ENCODE measurements around the gene CHCHD10. TPM values are rescaled to one million over a fixed set of nuclear protein-coding genes. Genes with fewer than 3 reads are reported as not detected.

Gene CHCHD10
- total RNA-seq, 1 donor from 2014 or later, result 8.3 TPM

DNA sequence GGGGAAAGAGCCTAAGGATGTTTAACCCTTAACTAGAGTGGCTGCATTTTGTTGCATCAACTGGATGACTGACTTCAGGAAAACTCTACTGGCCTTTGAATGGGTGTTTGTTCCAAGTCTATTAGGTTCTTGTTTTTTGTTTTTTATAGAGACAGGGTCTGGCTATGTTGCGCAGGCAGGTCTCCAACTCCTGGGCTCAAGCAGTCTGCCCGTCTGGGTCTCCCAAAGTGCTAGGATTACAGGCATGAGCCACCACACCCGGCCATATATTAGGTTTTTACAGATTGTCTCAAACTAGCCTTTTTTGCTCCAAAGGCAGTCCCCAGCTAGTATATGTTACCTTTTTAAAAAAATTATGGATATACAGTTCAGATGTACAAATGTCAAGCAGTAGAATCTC is 20.1 kb upstream of the CHCHD10 start:
- DNase-seq (ENCODE audit: low read depth), result no peak

DNA sequence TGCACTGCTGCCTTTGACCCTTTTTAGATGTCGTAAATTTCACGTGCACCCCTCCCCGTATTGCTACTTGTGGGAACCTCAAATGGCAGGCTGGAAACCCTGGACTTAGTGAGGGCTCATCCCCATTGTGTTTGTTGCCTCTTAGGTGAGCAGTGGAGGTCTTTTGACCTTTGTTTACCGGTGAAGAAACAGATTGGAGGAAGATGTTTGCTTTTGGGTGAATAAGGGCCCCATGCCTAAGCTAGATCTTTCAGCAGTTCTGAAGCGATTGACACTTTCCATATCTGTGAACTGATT is 19.8 kb upstream of the CHCHD10 start:
- no peak for DNase-seq (ENCODE audit: low read depth)

DNA sequence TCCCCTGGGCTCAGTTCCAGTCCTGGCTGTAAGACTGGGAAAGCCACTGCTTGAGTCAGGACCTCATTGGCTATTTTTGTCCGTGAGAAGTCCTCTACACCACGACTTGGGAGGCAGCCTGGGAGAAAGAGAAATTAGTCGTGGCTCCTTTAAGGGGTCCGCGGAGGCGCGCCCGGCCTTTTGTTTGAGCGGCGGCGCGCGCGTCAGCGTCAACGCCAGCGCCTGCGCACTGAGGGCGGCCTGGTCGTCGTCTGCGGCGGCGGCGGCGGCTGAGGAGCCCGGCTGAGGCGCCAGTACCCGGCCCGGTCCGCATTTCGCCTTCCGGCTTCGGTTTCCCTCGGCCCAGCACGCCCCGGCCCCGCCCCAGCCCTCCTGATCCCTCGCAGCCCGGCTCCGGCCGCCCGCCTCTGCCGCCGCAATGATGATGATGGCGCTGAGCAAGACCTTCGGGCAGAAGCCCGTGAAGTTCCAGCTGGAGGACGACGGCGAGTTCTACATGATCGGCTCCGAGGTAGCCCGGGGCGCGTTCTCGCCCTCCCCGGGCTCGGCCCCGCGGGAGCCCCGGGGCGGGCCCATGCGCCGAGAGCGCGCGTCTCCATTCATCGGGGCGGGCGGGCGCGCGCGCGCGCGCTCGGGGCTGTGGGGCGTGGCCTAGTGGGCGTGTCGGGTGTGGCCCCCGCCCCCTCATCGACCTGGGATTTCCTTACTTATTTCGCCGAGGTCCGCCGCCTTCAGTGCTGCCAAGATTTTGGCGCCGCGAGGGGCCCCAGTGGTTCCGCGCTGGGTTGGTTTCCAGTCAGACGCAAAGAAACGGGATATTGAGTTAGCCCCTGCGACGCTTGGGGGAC is 19.2 kb upstream of the CHCHD10 start, which contains the start of gene SMARCB1:
Gene SMARCB1, plus strand, starts transcription at position 215 of the 848 bp plus-strand sequence. Its CDS starts 204 bp downstream, at position 419.
- peak; percentile 68 for DNase-seq (ENCODE audit: low read depth)

DNA sequence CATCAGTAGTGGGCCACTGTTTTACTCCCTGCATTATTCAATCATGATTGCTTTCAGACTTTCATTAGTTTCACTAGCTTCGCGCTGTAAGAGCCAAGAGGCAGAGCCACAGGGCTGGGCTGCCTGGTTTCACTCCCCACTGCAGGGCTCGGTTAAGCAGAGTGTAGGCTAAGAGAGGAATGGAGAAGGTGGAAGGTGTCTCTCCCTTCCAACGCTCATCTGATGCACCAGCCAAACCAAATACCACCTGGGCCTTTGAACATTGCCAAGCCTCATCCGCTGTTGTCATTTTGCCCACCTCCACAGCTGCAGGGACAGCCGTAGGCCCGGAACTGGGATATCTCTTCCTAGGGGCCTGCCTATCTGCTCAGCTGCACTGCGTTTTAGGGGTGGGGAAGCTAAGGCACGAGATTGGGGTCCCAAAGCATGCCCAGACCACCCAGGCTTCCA is 18.5 kb upstream of the CHCHD10 start:
- DNase-seq (ENCODE audit: low read depth), result no peak

DNA sequence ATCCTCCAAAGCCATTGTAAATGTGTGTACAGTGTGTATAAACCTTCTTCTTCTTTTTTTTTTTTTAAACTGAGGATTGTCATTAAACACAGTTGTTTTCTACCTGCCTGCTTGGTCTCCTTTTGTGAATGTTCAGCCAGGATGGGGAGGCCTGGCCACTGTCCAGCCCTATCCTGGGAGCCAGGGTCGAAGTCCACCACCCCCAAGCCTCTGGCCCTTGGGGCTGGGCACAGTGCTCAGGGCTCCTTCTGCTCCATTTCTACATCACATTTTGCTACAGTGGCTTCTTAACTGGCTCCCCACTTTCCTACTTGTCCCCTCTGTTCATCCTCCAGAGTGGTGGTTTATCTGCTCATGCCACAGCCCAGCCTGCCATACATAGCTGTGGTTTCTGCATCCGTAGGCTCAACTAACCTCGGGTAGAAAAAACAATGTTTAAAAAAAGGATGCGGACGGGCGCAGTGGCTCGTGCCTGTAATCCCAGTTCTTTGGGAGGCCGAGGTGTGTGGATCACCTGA is 16.5 kb upstream of the CHCHD10 start:
- peak; percentile 61 for DNase-seq (ENCODE audit: low read depth)

DNA sequence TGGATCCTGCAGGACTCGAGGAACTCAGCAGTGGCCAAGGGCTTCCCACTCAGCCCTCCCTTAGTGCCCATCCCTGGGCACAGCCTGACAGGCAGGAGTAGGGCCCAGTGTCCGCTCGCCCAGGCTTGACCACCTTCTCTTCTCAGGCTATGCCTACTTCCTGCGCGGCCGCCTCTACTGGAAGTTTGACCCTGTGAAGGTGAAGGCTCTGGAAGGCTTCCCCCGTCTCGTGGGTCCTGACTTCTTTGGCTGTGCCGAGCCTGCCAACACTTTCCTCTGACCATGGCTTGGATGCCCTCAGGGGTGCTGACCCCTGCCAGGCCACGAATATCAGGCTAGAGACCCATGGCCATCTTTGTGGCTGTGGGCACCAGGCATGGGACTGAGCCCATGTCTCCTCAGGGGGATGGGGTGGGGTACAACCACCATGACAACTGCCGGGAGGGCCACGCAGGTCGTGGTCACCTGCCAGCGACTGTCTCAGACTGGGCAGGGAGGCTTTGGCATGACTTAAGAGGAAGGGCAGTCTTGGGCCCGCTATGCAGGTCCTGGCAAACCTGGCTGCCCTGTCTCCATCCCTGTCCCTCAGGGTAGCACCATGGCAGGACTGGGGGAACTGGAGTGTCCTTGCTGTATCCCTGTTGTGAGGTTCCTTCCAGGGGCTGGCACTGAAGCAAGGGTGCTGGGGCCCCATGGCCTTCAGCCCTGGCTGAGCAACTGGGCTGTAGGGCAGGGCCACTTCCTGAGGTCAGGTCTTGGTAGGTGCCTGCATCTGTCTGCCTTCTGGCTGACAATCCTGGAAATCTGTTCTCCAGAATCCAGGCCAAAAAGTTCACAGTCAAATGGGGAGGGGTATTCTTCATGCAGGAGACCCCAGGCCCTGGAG is 15.7 kb upstream of the CHCHD10 start:
- DNase-seq (ENCODE audit: low read depth), result no peak

DNA sequence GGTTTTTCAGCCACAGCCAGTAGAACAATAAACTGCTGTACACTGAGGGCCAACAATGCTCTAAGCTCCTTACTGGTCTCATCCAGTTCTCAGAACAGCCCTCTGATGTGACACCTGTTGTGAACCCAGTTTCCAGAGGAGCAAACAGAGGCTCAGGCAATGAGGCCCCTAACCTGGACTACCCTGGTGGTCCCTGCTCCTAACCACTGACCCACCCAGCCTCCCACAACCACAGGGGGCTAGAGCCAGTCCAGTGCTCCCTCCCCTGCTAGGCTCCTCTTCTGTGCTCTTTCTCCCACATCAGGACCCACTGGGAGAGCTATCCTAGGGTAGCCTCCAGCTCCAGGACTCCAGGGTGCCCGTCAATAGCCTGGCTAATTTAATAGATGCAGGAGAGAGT is 14.9 kb upstream of the CHCHD10 start:
- no peak for DNase-seq (ENCODE audit: low read depth)

DNA sequence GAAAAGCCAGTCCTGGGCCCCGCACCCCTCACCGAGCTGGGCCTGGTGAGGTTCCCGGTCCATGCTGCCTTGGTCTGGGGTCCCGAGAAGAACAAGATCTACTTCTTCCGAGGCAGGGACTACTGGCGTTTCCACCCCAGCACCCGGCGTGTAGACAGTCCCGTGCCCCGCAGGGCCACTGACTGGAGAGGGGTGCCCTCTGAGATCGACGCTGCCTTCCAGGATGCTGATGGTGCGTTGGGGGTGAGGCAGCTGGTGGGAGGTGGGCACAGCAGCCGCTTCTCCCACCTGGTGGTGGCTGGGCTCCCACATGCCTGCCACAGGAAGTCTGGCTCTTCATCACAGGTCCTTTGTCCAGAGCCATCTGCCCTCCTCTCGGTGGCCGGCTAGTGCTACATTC is 14.5 kb upstream of the CHCHD10 start:
- DNase-seq (ENCODE audit: low read depth), result no peak

DNA sequence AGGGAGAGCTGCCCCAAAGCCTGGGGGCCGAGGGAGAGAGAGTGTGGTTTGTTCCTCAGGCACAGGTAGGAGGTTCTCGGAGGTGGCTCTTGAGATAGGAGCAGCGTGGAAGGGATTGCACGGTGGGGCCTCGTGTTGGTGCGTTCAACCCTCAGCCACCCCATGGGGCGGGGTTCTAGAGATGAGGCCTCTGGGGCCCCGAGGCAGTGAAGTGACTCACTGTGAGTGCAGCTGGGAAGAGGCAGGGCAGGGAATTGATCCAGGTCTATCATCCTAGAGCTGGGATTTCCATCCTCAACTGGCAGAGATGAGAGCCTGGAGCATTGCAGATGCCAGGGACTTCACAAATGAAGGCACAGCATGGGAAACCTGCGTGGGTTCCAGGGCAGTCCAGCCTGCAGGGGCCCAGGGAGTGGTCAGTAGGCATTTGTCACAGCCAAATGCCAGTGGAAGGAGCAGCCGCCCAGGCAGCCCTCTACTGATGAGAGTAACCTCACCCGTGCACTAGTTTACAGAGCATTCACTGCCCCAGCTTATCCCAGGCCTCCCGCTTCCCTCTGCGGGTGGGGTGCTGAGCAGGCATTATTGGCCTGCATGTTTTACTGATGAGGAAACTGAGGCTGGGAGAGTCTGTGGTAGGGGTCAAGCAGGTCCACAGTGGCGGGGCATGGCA is 13.9 kb upstream of the CHCHD10 start:
- DNase-seq (ENCODE audit: low read depth), result no peak

DNA sequence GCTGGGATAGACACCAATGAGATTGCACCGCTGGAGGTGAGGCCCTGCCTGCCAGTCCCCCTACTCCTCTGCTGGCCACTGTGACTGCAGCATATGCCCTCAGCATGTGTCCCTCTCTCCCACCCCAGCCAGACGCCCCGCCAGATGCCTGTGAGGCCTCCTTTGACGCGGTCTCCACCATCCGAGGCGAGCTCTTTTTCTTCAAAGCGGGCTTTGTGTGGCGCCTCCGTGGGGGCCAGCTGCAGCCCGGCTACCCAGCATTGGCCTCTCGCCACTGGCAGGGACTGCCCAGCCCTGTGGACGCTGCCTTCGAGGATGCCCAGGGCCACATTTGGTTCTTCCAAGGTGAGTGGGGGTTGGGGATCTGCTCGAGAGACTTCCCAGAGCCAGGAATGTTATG is 13.3 kb upstream of the CHCHD10 start:
- DNase-seq (ENCODE audit: low read depth), result no peak

DNA sequence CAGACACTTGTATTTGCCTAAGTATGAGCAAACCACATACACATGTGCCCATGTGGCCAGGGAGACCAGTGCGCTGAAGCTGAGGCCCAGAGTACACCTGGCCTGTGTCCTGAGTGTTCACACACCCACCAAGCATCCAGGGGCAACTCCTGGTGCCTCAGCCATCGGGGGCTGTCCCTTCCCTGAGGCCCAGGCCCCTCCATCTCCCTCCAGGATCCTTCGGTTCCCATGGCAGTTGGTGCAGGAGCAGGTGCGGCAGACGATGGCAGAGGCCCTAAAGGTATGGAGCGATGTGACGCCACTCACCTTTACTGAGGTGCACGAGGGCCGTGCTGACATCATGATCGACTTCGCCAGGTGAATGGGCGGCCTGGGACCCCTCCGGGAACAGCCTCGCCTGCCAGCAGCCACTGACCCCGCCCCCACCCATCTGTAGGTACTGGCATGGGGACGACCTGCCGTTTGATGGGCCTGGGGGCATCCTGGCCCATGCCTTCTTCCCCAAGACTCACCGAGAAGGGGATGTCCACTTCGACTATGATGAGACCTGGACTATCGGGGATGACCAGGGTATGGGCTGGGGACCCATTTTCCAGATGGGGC is 12.5 kb upstream of the CHCHD10 start:
- no peak for DNase-seq (ENCODE audit: low read depth)

DNA sequence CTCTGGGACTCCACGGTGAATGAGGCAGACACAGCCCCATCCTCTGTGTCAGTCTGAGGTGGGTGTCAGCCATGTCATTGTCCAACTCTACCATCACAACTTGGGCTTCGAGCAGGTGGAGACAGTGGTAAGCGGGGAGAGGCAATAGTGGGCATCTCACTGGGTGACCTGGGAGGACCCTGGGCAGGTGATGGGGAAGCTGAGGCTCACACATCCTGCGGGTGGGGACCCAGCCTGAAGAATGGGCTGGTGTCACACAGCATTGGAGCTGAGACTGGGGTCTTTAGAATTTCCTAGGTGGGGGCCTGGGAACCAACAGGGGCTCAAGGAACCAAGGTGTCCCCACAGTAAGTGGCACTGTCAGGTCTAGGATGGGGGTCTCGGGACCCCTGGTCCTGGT is 12.0 kb upstream of the CHCHD10 start:
- DNase-seq (ENCODE audit: low read depth), result no peak

DNA sequence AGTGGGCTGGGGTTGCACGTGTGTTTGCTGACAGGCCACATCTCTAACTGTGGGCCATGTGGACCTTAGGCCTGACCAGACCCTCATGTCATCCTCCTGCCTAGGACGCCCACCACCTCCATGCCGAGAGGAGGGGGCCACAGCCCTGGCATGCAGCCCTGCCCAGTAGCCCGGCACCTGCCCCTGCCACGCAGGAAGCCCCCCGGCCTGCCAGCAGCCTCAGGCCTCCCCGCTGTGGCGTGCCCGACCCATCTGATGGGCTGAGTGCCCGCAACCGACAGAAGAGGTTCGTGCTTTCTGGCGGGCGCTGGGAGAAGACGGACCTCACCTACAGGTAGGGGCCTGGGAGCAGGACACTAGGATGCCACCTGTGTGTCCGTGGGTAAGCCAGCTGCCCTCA is 11.3 kb upstream of the CHCHD10 start:
- DNase-seq (ENCODE audit: low read depth), result no peak

DNA sequence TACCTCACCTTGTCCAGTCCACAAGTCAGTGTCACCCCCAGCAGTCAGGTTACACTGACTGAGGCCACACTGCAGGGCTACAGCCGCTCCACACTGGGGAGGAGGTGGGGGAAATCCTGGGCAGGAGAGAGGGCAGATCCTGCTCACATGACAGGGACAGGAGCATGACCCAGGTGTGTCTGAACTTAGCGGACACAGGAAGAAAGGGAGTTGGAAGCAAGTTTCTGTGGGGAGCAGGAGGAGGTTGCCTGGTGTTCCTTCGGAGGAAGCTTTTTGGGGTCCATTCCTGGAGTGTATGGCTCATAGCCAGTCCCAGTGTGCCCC is 10.8 kb upstream of the CHCHD10 start:
- DNase-seq (ENCODE audit: low read depth), result no peak

DNA sequence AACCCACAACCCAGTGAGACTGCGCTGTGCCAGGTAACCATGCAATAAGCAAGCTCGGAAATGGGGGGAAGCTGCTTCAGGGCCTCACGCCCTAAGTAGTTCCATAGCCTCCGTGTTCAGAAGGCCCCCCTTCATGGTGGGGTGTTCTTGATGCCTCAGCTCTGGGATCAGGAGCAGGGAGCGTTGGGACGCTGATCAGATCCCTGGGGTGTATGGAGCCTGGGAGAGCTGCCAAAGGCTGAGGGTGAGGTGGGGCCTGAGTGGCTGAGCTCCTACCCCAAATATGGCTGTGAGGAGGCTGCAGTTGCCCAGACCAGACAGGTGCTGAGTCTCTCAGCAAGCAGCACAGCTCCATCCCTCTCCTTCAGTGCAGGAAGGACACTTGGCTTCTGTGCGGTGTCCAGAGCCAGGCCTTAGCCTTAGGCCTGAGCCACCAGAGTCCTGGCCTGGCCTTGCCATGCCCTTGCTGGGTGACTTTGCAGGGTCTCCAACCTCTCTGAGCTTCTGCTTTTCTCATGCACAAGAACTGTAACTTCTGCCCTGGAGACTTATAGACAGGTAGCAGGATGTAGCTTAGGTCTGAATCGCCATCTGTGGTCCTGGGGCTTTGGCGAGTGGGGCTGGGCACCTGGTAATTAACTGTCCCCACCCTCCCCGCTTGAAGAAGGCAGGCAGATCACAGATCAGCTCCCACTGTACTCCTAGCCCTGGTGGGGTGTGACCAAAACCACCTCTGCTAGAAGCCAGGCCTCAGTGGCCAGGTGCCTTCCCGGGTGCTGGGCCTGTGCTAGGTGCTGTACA is 10.2 kb upstream of the CHCHD10 start:
- DNase-seq (ENCODE audit: low read depth), result no peak

DNA sequence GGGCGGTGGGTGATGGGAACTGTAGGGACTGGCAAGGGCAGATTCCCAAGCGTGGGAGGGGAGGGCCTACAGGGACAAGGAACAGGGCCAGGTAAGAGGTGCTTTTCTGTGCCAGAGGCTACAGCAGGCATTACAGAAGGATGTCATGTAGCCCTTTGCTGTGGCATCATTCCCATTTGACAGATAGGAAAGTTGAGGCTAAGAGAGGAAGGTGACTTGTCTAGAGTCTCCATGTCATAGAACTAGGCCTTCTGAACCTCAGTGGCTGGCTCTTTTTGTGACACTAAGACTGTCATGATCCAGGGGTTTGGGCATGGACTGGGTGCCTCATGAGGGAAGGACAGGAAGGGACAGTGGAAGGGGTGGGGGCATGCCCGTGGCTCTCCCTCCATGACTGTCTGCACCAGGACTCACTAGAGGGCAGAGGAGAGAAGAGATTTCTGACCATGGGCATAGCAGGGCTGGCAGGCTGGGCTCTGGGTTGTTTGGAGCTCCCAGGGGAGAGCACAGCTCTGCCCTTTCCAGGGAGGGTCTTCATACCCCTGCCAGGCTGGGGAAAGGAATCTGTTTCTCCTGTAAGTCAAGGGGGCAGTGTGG is 8.1 kb upstream of the CHCHD10 start:
- DNase-seq (ENCODE audit: low read depth), result no peak

DNA sequence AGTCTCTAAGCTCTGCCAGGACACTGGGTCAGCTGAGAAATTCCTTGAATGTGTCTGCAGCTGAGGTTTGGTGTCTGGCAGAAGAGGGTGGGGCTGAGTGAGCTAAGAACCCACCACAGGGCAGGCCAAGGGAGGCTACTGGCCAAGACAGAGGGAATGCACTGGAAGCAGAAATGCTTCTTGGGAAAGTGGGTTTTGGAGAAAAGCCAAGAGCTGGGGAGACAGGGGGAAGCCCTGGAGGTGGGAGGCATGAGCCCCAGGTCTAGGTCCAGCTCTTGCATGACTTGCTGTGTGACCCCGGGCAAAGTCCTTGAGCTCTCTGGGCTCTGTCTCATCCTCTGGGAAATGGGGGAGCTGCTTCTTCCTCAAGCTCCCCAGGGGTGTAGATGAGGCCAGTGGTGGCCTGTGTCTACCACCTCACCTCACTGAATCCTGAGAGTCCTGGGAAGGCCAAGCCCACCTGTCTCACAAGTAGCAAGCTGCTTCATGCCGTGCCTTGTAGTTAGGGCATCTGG is 7.2 kb upstream of the CHCHD10 start:
- peak; percentile 77 for DNase-seq (ENCODE audit: low read depth)

DNA sequence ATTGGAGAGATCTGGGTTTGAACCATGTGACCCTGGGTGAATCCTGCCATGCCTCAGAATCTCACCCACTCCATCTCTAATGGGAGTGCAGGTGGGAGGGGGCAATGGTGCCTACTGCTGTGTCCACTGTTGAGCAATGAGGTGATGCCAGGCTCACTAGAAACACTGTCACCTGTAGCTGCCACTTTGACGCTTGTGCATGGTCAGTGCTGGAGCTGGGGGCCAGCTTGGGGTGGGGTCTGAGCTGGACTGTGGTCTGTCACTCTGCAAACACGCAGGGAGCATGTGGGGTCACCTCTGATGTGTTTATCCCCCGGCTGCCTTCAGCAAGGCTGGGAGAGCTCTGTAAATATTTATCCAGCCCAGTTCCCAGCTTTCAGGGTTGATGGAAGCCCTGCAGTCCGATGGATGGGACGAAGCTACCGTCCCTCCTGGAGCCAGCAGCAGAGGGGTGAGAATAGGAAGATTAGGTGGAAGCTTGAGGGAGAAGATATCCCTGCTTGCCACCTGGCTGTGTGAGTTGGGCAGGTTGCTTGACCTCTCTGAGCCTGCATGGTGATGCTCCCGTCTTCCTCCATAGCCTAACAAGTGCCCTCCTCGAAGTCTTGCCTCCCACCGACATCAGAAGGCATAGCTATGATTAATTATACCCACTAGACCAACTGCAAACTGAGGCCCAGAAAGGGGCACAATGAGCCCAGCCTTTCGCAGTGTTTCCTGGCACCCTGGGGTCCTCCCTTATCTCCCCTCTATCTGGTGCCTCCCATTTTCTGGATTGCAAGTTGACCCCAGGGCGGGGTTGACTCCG is 6.5 kb upstream of the CHCHD10 start:
- DNase-seq (ENCODE audit: low read depth), result no peak

DNA sequence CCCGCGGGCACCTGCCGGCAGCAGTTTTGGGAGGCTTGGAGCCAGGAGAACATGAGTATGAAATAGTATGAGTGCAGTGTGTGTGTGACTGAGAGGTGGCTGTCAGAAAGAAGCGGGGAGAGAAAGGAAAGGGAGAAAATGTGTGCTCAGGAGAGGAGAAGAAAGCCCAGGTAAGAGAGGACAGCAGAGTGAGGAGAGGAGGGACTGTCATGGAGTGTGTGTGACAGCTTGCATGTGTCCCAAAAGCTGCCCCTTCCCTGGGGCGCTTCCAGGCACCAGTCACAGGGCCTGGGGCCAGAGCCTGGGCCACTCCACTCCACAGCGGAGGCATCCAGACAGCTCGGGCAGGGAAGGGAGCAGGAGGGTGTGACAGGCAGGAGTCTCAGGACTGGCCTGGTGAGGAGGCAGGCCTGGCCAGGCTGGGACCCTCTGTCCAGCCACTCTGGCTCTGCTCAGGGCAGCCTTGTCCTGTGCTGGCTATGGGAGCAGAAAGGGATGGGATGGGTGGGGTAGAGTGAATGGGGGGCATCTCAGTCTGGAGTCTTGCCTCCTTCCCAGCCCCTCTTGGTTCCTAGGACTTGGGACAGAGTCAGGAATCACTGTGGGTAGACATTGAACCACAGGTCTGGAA is 5.8 kb upstream of the CHCHD10 start:
- DNase-seq (ENCODE audit: low read depth), result no peak
